Endothelial cell of umbilical vein (primary cell): ENCODE results near the gene MERTK. TPM values are rescaled to one million over a fixed set of nuclear protein-coding genes. Genes with fewer than 3 reads are reported as not detected.

ENCODE experiments used
- BruUV-seq: library from RNA; stranded (reverse); fragments of 400-500 nt; replicated peaks from 2 replicates; lab custom pipeline; 2021; lab: Mats Ljungman, UMichigan
- CTCF ChIA-PET: fragments of 300-600, 350-600 bp; sonication (Branson Sonifier 250); formaldehyde crosslinking; loops from one replicate; lab custom pipeline; 2021; ENCODE audit warnings: antibody characterized with exemption, inconsistent platforms; lab: Charles Lee
- POLR2A ChIA-PET: fragments of 300-600, 350-600 bp; sonication (Branson Sonifier 250); formaldehyde crosslinking; loops from one replicate; lab custom pipeline; 2021; ENCODE audit warnings: antibody characterized with exemption, inconsistent platforms; lab: Charles Lee
- DNase-seq: peaks from one replicate; pipeline ENCODE4 v3.0.0-alpha.2; 2011; ENCODE audit warnings: low read depth, low spot score
- FAIRE-seq: peaks from 2 replicates; lab custom pipeline; 2011; peaks lifted over from hg19 to GRCh38; lab: Jason Lieb, UNC
- H2AFZ ChIP-seq: 2 replicates; pipeline ENCODE4 v1.6.0; 2012; ENCODE audit warnings: low read depth, low read length, control low read depth, inconsistent platforms
- H3K27ac ChIP-seq: 2 replicates; pipeline ENCODE4 v1.5.1; 2011; ENCODE audit warnings: low read depth, mild to moderate bottlenecking, control low read depth, low read length, moderate library complexity; ENCODE audit not compliant: insufficient read depth
- H3K27me3 ChIP-seq, 2 experiments: 2 replicates each; pipeline versions ENCODE4 v1.6.0 to v1.6.1; 2011; ENCODE audit warnings: low read length in 2 of 2, mixed read lengths in 1 of 2; ENCODE audit not compliant: control insufficient read depth in 2 of 2, insufficient read depth in 2 of 2
- H3K36me3 ChIP-seq, 2 experiments: 2 replicates in 1 of 2; 3 replicates in 1 of 2; pipeline ENCODE4 v1.5.1; 2011; ENCODE audit warnings: low read length in 2 of 2, mild to moderate bottlenecking in 1 of 2, moderate library complexity in 1 of 2; ENCODE audit not compliant: control insufficient read depth in 2 of 2, insufficient read depth in 2 of 2; ENCODE audit errors: extremely low read depth in 1 of 2
- H3K4me1 ChIP-seq: 3 replicates; pipeline ENCODE4 v1.5.1; 2011; ENCODE audit warnings: mild to moderate bottlenecking, low read length; ENCODE audit not compliant: control insufficient read depth, insufficient read depth; ENCODE audit errors: extremely low read depth
- H3K4me2 ChIP-seq: 2 replicates; pipeline ENCODE4 v1.6.1; 2011; ENCODE audit warnings: low read length, control low read depth, mixed read lengths; ENCODE audit not compliant: insufficient read depth
- H3K4me3 ChIP-seq, 3 experiments: fragments of 200-600 bp in 1 of 3; sonication (generic), shearing (Covaris generic) in 1 of 3; replicated peaks in 1 of 3; 2 replicates each; pipeline ENCODE4 v1.5.1; 2011 to 2016; ENCODE audit warnings: control low read depth in 3 of 3, low read length in 3 of 3, mild to moderate bottlenecking in 2 of 3, inconsistent platforms in 1 of 3, low read depth in 1 of 3, moderate library complexity in 1 of 3; ENCODE audit not compliant: insufficient read depth in 1 of 3
- H3K79me2 ChIP-seq: 2 replicates; pipeline ENCODE4 v1.6.0; 2012; ENCODE audit warnings: low read length, inconsistent platforms; ENCODE audit not compliant: control insufficient read depth, insufficient read depth
- H3K9ac ChIP-seq: replicated peaks from 2 replicates; pipeline ENCODE3; 2011; ENCODE audit warnings: low read length, control low read depth; ENCODE audit not compliant: insufficient read depth; ENCODE audit errors: extremely low read depth
- H3K9me1 ChIP-seq: replicated peaks from 3 replicates; pipeline ENCODE4 v1.6.0; 2011; ENCODE audit warnings: mild to moderate bottlenecking, low read length; ENCODE audit not compliant: control insufficient read depth, insufficient read depth; ENCODE audit errors: extremely low read depth
- H3K9me3 ChIP-seq: replicated peaks from 2 replicates; pipeline ENCODE4 v1.5.1; 2012; ENCODE audit warnings: low read length, inconsistent platforms; ENCODE audit not compliant: control insufficient read depth, insufficient read depth
- H4K20me1 ChIP-seq: replicated peaks from 2 replicates; pipeline ENCODE3; 2011; ENCODE audit warnings: mild to moderate bottlenecking, low read length; ENCODE audit not compliant: control insufficient read depth, insufficient read depth; ENCODE audit errors: extremely low read depth
- EZH2 ChIP-seq: IDR thresholded peaks from 2 replicates; pipeline ENCODE4 v1.6.1; 2012; ENCODE audit warnings: borderline replicate concordance, low read depth, mild to moderate bottlenecking, moderate library complexity, low read length, inconsistent platforms; ENCODE audit not compliant: severe bottlenecking
- FOS ChIP-seq: IDR thresholded peaks from 2 replicates; pipeline ENCODE4 v1.6.1; 2011; ENCODE audit warnings: mild to moderate bottlenecking, low read length, moderate library complexity, borderline replicate concordance; ENCODE audit not compliant: insufficient read depth
- GATA2 ChIP-seq: IDR thresholded peaks from 2 replicates; pipeline ENCODE4 v1.7.0; 2011; ENCODE audit warnings: low read depth, mild to moderate bottlenecking, moderate library complexity, mixed read lengths, low read length; ENCODE audit not compliant: insufficient read length, insufficient read depth
- JUN ChIP-seq: IDR thresholded peaks from 2 replicates; pipeline ENCODE4 v1.6.1; 2011; ENCODE audit warnings: borderline replicate concordance, low read depth; ENCODE audit not compliant: insufficient read length, insufficient read depth
- MYC ChIP-seq: IDR thresholded peaks from one replicate; pipeline ENCODE4 v1.6.1; 2011; ENCODE audit warnings: mild to moderate bottlenecking, low read depth, low read length
- POLR2A ChIP-seq: IDR thresholded peaks from 2 replicates; pipeline ENCODE4 v1.6.1; 2012; ENCODE audit warnings: low read depth, mild to moderate bottlenecking, control low read depth, low read length
- POLR2AphosphoS5 ChIP-seq: IDR thresholded peaks from 2 replicates; pipeline ENCODE4 v1.6.1; 2012; ENCODE audit warnings: low read depth, mild to moderate bottlenecking, control low read depth, low read length, moderate library complexity; ENCODE audit not compliant: insufficient read depth
- dilution Hi-C: fragments of 300-500 bp; cut with MboI; formaldehyde crosslinking; loops from one replicate; pipeline ENCODE4 v1.15.0; 2019; ENCODE audit warnings: low sequenced_read_pairs; ENCODE audit not compliant: extremely low pct_ligation_motif_present
- intact Hi-C: fragments of 100-400 bp; cut with micrococcal nuclease; formaldehyde crosslinking; loops from one replicate; pipeline ENCODE4 v1.10.0; 2022
- polyA plus RNA-seq, 4 experiments: library from polyadenylated mRNA; depleted of rRNA in 3 of 4; stranded (reverse) in 3 of 4; unstranded in 1 of 4; fragments of >200 nt; gene quantifications; 2 replicates each; pipeline versions ENCODE4 v1.2.1 to v1.2.3, GENCODE V29; 2011 to 2012; ENCODE audit warnings: missing spikeins in 1 of 4
- total RNA-seq: library from RNA; stranded (reverse); gene quantifications from 2 replicates; pipeline ENCODE4 v1.2.3, GENCODE V29; 2021
- TF ChIP-seq, protein P1 (sequence below), 2 donors: IDR thresholded peaks; 1 replicate in 1 of 2; 2 replicates in 1 of 2; pipeline ENCODE4 v1.5.1; 2011; ENCODE audit warnings: low read length in 2 of 2, mild to moderate bottlenecking in 2 of 2, moderate library complexity in 2 of 2, control low read depth in 1 of 2, inconsistent platforms in 1 of 2, low read depth in 1 of 2; ENCODE audit not compliant: insufficient read depth in 1 of 2; ENCODE audit errors: extremely low read depth in 1 of 2
- TF ChIP-seq, protein P2 (sequence below): IDR thresholded peaks from 2 replicates; pipeline ENCODE4 v1.6.1; 2011; ENCODE audit not compliant: insufficient read depth, insufficient read length

Gene MERTK
- total and polyA plus RNA-seq, 2 donors (not counting 3 experiments of a cell fraction or from before 2014, with no cell fraction given) = 37.3 to 39.6 TPM

DNA sequence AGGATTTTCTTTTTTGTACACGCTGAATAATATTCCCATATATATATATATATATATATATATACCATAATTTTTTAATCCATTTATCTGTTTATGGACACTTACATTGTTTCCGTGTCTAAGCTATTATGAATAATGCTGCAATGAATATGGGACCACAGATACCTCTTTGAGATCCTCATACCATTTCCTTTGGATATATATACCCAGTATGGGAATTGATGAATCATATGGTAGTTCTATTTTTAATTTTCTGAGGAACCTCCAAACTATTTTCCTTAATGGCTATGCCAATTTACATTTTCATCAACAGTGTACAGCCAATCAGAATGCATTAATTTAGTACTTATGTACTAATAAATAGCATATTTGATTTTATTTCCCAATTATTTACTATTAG, 53.1 kb downstream of the MERTK start:
- no peak overlapping the region for H3K9ac ChIP-seq
- ChIA-PET POLR2A (no interaction called here), CTCF (no interaction called here)
- DNase-seq = no peak
- TF ChIP-seq JUN (peak; percentile 3), GATA2 (no peak)
- intact Hi-C loops = no loop called here
- no peaks in the 10 kb centered on the region for H3K27me3 ChIP-seq
- H3K4me3 ChIP-seq = no peak overlapping the region
- H2AFZ ChIP-seq = no peak overlapping the region
- H3K27ac ChIP-seq = no peak overlapping the region
- no TSS peak for BruUV-seq
- no peaks in the 10 kb centered on the region for H3K9me1 ChIP-seq
- H3K4me2 ChIP-seq = no peak overlapping the region
- no peaks in the 10 kb centered on the region for H3K79me2 ChIP-seq
- H3K36me3 ChIP-seq = peaks cover 8 to 19% of the 10 kb centered on the region in 2 experiments
- dilution Hi-C loops = no loop called here
- FAIRE-seq = no peak
- H4K20me1 ChIP-seq = no peaks in the 10 kb centered on the region
- H3K9me3 ChIP-seq = no peaks in the 10 kb centered on the region
- peaks cover 9% of the 10 kb centered on the region for H3K4me1 ChIP-seq

DNA sequence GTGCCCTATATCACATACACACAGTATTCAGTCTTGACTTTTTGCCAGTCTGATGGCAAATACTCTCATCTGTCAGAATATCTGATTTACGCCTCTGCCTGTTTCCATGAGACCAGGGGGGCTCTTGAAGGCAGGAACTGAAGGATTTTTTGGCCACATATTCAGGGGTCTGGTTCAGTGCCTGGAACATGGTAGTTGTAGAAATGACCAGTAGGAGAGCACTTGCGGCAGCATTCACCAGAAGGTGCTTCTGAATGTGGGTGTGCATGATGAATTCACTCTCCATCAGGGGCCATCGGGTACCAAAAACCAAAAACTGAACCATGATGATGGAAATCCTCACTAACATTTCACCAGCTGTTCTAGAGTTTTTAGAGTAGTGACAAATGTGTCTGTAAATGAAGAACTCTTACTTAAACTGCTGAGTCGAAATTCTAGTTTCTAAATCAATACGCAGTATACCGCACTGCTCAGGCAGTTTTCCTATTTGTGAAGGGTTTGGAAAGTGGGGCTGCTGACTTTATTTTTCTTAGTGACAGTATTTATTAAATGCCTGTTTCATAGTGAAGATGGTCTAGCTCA, 54.6 kb downstream of the MERTK start:
- POLR2A ChIA-PET = no interaction called here
- TF ChIP-seq EZH2 (no peak), GATA2 (no peak), FOS (no peak), POLR2AphosphoS5 (no peak), MYC (no peak), POLR2A (no peak), JUN (no peak)
- TF ChIP-seq, protein P1, sequence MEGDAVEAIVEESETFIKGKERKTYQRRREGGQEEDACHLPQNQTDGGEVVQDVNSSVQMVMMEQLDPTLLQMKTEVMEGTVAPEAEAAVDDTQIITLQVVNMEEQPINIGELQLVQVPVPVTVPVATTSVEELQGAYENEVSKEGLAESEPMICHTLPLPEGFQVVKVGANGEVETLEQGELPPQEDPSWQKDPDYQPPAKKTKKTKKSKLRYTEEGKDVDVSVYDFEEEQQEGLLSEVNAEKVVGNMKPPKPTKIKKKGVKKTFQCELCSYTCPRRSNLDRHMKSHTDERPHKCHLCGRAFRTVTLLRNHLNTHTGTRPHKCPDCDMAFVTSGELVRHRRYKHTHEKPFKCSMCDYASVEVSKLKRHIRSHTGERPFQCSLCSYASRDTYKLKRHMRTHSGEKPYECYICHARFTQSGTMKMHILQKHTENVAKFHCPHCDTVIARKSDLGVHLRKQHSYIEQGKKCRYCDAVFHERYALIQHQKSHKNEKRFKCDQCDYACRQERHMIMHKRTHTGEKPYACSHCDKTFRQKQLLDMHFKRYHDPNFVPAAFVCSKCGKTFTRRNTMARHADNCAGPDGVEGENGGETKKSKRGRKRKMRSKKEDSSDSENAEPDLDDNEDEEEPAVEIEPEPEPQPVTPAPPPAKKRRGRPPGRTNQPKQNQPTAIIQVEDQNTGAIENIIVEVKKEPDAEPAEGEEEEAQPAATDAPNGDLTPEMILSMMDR (IDR thresholded peaks at IDR 0.05; ENCODE audit: extremely low read depth in 1 of 2, insufficient read depth in 1 of 2, low read depth in 1 of 2, low read length in 2 of 2) = no peak
- TF ChIP-seq, protein P2, sequence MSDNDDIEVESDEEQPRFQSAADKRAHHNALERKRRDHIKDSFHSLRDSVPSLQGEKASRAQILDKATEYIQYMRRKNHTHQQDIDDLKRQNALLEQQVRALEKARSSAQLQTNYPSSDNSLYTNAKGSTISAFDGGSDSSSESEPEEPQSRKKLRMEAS = no peak
- Histone ChIP-seq H3K9me1 (no peaks in the 10 kb centered on the region), H2AFZ (no peak overlapping the region), H3K27ac (no peak overlapping the region), H3K79me2 (no peaks in the 10 kb centered on the region), H3K36me3 (peaks cover 3 to 12% of the 10 kb centered on the region in 2 experiments), H4K20me1 (no peaks in the 10 kb centered on the region), H3K9ac (no peak overlapping the region), H3K4me1 (peaks cover 9% of the 10 kb centered on the region), H3K27me3 (no peaks in the 10 kb centered on the region), H3K4me3 (no peak overlapping the region), H3K9me3 (no peaks in the 10 kb centered on the region), H3K4me2 (no peak overlapping the region)
- BruUV-seq = no TSS peak
- dilution Hi-C loops (no loop called here), intact Hi-C loops (no loop called here)
- no peak for FAIRE-seq
- CTCF ChIA-PET = no interaction called here
- DNase-seq = no peak
